Measurements from ENCODE around the gene USP16. TPM values are rescaled to one million over a fixed set of nuclear protein-coding genes. Genes with fewer than 3 reads are reported as not detected.
"Not testable (repeated sequence)": the region's sequence is repeated elsewhere in the genome, so short reads cannot be mapped to it uniquely, and the experiment has no call there.

Gene USP16
- total RNA-seq, 6 experiments from 2014 or later, result 28.1 to 43.1 (median 37.1) TPM

- H3K4me1 Mint-ChIP-seq (ENCODE audit: low read depth), result peaks cover 61% of the 10 kb centered on the region
- peaks cover 3% of the 10 kb centered on the region for H3K27me3 Mint-ChIP-seq (ENCODE audit: insufficient read depth)
- peak overlapping the region; percentile 100 for H3K4me3 Mint-ChIP-seq
- peak overlapping the region; percentile 99 for H3K27ac Mint-ChIP-seq
- H3K9me3 Mint-ChIP-seq, result no peaks in the 10 kb centered on the region
- no peak for DNase-seq
- no peak for TF ChIP-seq CTCF (IDR thresholded peaks at IDR 0.05)
- peaks cover 28% of the 10 kb centered on the region for H3K36me3 Mint-ChIP-seq (ENCODE audit: low read depth)
These were observed 49.5 kb downstream of the USP16 start for GRCh38 chr21:29074007-29074376.

- no peak for TF ChIP-seq CTCF (IDR thresholded peaks at IDR 0.05)
- no peak for DNase-seq
- Mint-ChIP-seq H3K27me3 (ENCODE audit: insufficient read depth) (peaks cover 3% of the 10 kb centered on the region), H3K4me1 (ENCODE audit: low read depth) (peaks cover 68% of the 10 kb centered on the region), H3K4me3 (peak overlapping the region; percentile 22; the same call in 1 of the 2 replicates), H3K36me3 (ENCODE audit: low read depth) (peaks cover 23% of the 10 kb centered on the region), H3K9me3 (no peaks in the 10 kb centered on the region), H3K27ac (0 out of 2 replicates have a peak overlapping the region, but pooled peaks have one; percentile 29)
These were observed 50.3 kb downstream of the USP16 start for GRCh38 chr21:29074783-29075182.

GRCh38 chr21:29075706-29076466 is 51.4 kb downstream of the USP16 start:
- H3K4me3 Mint-ChIP-seq, result peak overlapping the region; percentile 9
- peak overlapping the region; percentile 50; the same call in 1 of the 2 replicates for H3K27ac Mint-ChIP-seq
- DNase-seq, result peak; percentile 40
- peaks cover 19% of the 10 kb centered on the region for H3K36me3 Mint-ChIP-seq (ENCODE audit: low read depth)
- TF ChIP-seq CTCF (IDR thresholded peaks at IDR 0.05), result no peak
- H3K9me3 Mint-ChIP-seq, result no peaks in the 10 kb centered on the region
- H3K4me1 Mint-ChIP-seq (ENCODE audit: low read depth), result peaks cover 77% of the 10 kb centered on the region
- peaks cover 3% of the 10 kb centered on the region for H3K27me3 Mint-ChIP-seq (ENCODE audit: insufficient read depth)

GRCh38 chr21:29076731-29077640 is 52.5 kb downstream of the USP16 start:
- H3K27ac Mint-ChIP-seq, result peak overlapping the region; percentile 87

More at GRCh38 chr21:29076731-29077640, 52.5 kb downstream of the USP16 start:
- not testable (repeated sequence) for DNase-seq; H3K9me3 Mint-ChIP-seq; H3K27me3 Mint-ChIP-seq (ENCODE audit: insufficient read depth)
- peaks cover 70% of the 10 kb centered on the region for H3K4me1 Mint-ChIP-seq (ENCODE audit: low read depth)
- peak overlapping the region; percentile 89 for H3K4me3 Mint-ChIP-seq
- peaks cover 15% of the 10 kb centered on the region for H3K36me3 Mint-ChIP-seq (ENCODE audit: low read depth)
- TF ChIP-seq CTCF (IDR thresholded peaks at IDR 0.05), result peak; percentile 15; the same call in 1 of the 2 replicates

Data from HFFc6 (cell line).